Measurements from ENCODE around the gene CNNM1. TPM values are rescaled to one million over a fixed set of nuclear protein-coding genes. Genes with fewer than 3 reads are reported as not detected.

Gene CNNM1
- total RNA-seq (2014; rRNA removed; shearing (Covaris generic)): 1.4 and 2.2 TPM in 2 replicates

DNA sequence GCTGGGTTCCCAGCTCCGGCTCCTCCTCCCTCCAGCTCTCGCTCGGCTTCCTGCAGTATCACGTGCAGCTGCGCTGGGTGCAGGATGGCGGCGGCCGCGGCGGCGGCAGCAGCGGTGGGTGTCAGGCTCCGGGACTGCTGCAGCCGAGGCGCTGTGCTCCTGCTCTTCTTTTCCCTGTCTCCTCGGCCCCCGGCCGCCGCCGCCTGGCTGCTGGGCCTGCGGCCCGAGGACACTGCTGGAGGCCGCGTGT lies at the start of gene CNNM1:
Gene CNNM1 (plus strand): TSS at position 53 of the 250 bp plus-strand sequence. CDS start 32 bp downstream, at position 85.
- peak; percentile 55 for DNase-seq (ENCODE audit: low read depth)

DNA sequence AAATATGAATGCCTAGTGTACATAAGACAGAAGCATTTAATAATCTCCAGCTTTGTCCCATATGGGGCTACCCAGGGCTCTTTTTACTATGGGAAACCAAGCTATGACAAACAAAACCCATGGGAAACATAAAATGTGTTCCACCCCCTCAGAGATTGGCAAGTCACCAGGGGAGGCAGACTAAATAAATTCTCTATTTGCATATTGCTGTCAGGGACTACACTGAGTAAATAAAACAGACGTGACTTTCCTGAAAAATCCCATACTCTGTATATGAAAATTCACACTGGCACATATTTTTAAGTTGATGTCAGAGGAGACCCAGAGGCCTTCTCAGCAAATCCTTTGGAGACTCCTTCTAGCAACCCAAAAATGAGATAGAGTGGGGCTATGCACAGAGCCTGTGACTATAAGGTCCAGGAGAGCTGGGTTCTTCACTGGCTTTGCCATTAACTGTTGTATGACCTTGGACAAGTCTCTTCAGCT lies 49.5 kb upstream of the CNNM1 start:
- DNase-seq (ENCODE audit: low read depth): peak; percentile 4

DNA sequence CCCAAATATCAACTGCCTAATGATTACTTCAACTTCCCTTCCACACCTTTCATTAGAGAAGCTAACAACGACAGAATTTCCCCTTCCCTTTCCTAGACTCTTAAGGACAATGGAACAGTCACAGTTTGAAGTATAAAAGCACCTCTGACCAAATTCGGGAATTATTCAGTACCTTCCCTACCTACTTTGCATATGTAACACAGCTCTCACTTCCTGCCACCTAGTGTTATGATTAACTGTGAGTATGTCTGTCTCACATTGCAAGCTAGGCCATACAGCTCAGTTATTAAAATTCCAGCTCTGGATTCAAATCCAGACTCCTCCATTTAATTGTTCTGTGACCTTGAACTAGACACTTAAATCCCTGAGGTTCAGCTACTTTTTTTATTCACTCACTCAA lies 48.7 kb upstream of the CNNM1 start:
- no peak for DNase-seq (ENCODE audit: low read depth)

DNA sequence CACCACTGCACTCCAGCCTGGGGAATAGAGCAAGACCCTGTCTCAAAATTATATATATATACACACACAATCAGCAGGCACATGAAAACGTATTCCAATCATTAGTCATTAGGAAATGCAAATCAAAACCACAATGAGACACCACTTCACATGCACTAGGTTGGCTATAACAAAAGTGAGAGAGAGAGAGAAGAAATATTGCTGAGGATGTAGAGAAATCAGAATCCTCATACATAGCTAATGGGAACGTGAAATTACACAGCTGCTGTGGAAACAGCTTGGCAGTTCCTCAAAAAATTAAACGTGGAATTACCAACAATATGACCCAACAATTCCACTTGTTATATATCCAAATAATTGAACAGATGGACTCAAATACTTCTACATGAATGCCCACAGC lies 43.3 kb upstream of the CNNM1 start:
- DNase-seq (ENCODE audit: low read depth): peak; percentile 3

DNA sequence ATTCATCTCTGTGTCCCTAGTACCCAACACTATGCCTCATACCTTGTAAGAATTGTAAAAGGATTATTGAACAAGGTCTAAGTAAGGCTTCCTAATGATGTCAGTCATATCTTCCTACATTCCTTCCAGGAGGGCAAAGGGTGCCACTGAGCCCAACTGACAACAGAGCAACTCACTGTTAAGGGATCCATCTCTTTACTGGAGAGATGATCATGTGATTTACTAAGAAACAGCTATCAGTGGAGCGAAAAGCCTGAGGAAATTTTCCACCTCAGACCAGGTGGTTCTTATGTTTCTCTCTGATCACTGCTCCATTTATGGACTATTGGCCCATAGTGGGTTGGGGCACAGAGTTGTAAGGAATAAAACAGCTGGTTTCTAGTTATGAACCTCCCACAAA lies 38.9 kb upstream of the CNNM1 start:
- DNase-seq (ENCODE audit: low read depth): no peak

DNA sequence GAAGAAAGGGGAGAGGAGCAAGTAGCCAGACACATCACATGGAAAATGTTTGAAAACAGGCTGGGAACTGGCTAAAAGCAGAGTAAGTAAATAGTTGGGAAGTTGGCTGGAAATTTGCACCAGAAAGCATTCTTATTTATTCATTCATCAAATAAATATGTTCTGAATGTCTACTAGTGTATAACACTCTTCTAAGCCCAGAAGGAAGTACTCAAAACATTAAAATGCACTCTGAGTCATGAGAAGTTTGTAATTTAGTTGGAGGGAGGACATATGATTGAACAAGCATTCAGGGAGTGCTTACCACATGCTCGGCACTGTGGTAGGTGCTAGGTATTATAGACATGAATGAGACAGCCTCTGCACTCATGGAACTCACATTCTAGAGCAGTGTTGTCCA lies 37.0 kb upstream of the CNNM1 start:
- no peak for DNase-seq (ENCODE audit: low read depth)

DNA sequence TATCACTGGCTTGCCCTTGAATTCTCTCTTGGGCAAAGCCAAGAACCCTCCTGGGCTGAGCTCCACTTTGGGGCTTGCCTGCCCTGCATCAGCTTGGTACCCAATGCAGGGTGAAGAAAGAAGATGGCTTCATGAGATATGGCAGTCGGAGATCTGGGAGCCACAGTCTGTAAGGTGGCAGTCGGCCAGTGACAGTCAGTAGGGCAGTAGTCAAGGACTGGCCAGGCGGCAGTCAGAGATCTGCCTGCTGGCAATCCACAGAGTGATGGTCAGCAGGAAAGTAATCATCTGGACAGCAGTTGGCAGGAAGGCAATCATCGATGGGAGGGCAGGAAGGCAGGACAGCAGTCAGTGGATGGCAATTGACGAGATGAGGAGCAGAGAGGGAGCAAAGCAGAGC lies 32.6 kb upstream of the CNNM1 start:
- no peak for DNase-seq (ENCODE audit: low read depth)

DNA sequence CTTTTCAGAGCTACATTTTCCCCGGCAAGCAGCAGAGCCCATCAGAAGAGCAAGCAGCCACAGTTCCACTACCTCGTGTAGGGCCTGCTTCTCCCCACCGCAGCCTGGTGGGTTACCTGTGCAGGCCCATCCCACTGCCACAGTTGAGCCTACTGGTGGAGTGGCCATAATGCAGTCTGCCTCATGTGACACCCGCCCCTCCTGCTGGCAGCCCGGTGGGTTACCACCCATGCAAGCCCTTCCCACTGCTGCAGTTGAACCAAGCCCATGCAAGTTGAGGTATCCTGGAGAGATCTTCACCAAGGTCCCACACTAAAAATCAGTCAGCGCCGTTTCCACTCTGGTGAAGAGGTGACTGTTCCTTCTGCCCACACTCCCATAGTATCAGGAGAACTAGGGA lies 32.1 kb upstream of the CNNM1 start:
- DNase-seq (ENCODE audit: low read depth): no peak

DNA sequence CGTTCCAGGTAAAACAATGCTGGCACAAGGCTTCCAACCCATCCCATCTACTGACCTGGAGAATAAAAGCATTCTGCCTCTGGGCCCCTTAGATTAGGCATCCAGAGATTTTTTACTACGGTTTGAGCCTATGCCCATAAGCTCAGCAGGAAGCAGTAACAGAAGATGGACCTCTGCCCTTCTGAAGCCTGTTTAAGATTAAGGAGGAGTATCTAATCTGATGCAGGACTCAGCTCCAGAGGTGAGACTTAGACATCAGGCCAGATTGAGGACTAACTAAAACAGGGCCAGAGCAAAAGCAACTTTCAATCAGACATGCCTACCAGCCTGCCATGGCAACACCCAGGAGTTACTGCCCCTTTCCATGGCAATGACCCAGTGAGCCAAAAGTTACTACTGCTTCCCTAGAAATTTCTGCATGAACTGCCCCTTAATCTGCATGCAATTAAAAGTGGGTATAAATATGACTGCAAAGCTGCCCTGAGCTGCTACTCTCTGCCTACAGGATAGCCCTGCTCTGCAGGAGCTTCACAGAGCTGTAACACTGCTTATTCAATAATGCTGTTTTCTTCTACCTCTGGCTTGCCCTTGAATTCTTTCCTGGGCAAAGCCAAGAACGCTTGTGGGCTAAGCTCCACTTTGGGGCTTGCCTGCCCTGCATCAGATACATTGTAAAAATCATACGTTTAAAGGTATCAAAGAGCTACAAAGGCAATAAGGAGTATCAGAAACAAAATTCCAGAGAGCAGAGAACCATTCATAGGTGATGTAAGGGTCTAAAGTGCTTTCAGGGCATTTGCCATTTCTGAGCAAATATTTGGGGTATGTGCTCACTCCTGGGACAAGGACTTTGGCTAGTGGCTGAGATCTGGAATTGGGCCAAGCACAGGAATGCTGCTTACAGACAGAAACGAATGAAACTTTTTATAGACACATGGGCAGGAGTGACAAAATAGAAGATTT lies 25.0 kb upstream of the CNNM1 start:
- peak; percentile 7 for DNase-seq (ENCODE audit: low read depth)

DNA sequence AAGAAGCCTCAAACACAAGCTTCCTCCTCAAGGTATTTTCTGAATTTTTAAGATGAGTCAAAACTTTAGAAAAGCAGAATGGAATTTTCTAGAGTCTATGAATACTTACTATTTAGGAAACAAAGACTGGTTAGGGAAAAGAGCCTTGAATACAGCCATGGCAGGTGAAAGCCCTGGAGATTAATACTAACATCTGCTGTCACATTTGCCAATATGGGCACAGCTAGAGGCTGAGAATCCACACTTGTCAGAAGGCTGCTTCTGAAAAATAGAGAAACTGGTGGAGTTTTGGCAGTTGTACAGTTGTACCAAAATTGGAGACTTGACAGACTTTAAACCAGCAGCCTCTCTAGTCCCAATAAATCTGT lies 24.3 kb upstream of the CNNM1 start:
- no peak for DNase-seq (ENCODE audit: low read depth)

DNA sequence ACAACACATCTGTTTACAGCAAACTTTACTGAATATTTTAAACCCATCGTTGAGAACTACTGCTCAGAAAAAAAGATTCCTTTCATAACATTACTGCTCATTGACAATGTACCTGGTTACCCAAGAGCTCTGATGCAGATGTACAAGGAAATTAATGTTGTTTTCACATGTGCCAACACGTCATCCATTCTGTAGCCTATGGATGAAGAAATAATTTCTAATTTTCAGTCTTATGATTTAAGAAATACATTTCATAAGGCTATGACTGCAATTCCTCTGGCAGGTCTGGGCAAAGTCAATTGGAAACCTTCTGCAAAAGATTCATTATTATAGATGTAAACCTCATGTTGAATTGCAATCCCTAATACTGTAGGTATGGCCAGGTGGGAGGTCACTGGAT lies 16.7 kb upstream of the CNNM1 start:
- DNase-seq (ENCODE audit: low read depth): no peak

DNA sequence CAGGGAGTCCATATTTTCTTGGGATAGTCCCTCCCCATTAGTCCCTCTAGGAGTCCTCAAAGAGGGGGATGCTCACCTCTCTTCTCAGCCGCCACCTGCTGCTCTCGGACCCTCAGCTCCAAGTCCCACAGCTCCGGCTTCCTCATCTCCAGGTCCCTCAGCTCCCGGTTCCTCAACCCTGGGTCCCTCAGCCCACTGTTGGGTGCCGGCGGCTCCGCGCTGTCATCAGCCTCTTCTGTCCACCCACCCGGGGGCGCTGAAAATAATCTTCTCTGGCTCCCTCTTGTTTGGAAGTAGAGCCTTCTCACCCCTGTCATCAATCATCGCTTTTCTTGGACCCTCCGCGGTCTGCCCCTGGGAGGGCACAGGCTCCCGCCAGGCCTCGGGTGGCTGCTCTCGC lies 13.3 kb upstream of the CNNM1 start:
- no peak for DNase-seq (ENCODE audit: low read depth)

DNA sequence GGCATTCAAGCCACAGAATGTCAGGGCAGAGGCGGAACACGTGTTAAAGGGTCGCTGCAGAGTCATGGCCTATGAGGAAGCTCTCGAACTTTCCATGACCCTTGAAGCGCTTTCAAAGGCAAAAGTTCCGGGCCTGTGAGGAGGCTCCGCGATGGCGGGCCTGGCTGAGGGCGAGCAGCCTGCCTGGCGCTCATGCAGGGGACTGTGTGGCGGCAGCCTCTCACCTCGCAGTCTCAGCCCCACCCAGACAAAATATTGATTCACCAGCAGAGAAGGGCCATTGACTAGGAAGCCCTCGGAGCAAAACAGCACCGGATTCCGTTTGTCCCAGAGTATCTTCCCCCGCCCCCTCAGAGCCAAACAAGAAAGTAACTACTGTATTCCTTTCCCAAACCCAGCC lies 12.8 kb upstream of the CNNM1 start:
- DNase-seq (ENCODE audit: low read depth): no peak

DNA sequence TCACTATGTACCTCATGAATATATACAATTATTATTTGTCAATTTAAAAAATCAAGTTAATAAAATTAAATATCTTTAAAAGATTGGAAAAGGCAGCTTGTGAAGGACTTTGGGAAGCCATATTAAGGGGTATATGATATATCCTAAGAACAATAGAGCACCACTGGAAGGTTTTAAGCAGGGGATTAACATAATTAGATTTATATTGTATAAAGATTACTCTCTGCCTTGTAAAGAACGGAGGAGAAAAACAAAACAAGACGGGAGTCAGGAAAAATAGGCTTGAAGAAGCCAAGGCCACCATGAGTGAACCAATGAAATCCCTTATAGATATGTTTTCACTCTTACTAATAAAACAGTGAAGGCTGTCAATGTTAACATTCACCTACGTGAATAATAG lies 11.1 kb upstream of the CNNM1 start:
- no peak for DNase-seq (ENCODE audit: low read depth)

DNA sequence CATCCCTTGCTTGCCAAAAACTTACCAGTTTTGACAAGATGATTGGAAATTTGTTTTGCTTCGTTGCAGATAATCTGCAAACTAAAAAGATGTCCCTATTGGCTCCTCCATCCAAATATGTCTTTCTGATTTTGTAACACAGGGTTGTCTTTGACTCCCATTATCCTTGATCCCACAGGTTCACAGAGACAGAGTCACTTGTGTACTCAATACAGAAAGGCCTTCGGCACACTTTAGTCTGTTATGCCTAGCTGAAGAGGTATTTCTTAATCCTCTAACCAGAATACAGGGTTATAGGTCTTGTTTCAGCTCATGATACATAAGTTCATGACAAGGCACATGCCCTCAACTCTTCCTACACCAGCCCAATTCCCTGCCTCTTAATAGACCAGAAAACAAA lies 10.7 kb upstream of the CNNM1 start:
- no peak for DNase-seq (ENCODE audit: low read depth)

DNA sequence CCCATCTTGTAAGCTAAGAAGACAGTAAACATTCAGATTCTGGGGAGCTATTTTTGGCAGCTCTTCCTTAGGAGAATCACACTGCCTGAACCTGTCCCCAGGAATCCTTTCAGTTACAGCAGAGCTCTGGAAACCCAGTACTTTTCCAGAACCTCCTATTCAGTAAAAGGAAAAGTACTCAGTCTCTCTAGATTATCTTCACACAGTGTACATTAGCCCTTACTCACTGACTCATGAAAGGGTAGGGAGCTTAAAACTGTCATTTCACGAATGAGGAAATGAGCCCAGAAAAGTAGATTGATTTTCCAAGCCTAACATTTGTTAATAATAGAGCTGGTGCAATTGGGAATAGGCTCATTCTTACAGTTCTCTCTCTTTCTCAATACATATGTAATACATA lies 3.9 kb upstream of the CNNM1 start:
- no peak for DNase-seq (ENCODE audit: low read depth)

DNA sequence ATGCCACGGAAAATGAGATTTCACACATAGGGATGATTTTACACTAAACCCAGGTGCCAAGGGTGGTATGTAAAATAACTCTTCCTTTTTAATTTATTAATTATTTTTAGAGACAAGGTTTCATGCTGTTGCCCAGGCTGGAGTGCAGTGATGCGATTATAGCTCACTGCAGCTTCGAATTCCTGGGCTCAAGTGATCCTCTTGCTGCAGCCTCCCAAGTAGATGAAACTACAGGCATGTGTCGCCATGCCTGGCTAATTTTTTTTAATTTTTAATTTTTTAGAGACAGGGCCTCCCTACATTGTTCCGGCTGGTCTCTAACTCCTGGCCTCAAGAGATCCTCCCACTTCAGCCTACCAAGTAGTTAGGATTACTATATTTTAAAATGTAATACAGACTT lies 2.3 kb upstream of the CNNM1 start:
- no peak for DNase-seq (ENCODE audit: low read depth)

DNA sequence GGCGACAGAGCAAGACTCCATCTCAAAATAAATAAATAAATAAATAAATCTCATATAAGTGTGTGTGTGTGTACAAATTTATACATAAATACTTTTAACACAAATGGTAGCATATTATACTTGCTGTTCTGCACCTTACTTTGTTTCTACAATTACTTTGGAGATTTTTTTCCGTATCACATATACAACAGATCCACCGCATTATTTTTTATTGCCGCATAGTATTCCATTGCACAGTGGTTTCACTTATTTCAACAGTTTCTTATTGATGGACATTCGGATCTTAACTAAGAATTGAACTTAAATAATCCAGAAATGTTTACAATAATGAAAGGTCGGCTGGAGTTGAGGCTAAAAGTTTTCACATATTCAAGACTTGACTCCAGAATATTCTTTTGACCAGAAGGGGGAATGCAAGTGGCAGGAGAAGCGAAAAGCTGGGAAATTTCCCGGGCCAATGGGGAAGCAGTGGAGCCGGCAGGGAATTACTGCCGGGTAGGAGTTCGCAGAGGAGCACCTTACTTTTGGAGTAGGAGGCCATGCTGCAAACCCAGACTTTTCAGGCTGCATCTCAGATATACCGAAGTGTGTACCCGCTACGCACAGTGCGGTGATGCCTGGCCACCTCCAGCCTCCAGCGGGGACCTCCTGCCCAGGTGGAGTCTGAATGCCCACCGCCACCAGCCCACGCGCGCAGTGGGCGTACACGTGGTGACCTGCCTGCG lies 415 bp upstream of the CNNM1 start:
- peak; percentile 70 for DNase-seq (ENCODE audit: low read depth)

DNA sequence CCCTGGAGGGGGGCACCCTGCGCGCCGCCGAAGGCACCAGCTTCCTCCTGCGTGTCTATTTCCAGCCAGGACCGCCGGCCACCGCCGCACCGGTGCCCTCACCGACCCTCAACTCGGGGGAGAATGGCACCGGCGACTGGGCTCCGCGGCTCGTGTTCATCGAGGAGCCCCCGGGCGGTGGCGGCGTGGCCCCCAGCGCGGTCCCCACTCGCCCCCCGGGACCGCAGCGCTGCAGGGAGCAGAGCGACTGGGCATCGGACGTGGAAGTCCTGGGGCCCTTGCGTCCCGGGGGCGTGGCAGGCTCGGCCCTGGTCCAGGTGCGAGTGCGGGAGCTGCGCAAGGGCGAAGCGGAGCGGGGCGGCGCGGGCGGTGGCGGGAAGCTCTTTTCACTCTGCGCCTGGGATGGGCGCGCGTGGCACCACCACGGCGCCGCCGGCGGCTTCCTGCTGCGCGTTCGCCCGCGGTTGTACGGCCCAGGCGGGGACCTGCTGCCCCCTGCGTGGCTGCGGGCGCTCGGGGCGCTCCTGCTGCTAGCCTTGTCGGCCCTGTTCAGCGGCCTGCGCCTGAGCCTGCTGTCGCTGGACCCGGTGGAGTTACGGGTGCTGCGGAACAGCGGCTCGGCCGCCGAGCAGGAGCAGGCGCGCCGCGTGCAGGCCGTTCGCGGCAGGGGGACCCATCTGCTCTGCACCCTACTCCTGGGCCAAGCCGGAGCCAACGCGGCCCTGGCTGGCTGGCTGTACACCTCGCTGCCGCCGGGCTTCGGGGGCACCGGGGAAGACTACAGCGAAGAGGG lies 594 bp downstream of the CNNM1 start:
- DNase-seq (ENCODE audit: low read depth): no peak

DNA sequence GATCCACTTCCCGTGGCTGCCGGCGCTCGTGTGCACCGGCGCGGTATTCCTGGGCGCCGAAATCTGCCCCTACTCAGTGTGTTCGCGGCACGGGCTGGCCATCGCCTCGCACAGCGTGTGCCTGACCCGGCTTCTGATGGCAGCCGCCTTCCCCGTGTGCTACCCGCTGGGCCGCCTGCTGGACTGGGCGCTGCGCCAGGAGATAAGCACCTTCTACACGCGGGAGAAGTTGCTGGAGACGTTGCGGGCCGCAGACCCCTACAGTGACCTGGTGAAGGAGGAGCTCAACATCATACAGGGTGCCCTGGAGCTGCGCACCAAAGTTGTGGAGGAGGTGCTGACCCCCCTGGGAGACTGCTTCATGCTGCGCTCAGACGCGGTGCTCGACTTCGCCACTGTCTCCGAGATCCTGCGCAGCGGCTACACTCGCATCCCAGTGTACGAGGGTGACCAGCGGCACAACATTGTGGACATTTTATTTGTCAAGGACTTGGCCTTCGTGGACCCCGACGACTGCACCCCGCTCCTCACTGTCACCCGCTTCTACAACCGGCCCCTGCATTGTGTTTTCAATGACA lies 1.3 kb downstream of the CNNM1 start:
- DNase-seq (ENCODE audit: low read depth): no peak

DNA sequence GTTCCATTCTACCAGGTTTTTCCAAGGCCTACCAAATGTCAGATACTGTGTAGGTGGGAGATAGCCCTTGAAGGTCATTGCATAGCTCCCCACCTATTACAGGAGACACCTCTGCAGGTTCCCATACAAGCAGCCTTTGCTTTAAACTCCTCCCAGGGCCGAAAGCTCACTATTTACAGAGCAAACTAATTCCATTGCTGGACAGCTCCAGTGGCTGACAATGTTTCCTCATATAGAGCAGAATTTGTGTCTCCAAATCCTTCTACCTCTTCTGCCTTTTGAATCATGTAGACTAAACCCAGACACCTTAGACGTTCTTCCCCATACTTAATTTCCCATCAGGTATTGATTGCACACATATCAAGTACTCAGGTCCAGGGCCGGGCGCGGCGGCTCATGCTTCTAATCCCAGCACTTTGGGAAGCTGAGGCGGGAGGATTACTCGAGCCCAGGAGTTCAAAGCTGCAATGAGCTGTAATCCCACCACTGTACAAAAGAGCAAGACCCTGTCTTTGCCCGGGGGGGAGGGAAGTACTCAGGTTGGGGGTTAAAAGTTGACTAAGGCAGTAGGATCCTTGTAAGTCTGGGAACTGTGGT lies 2.1 kb downstream of the CNNM1 start:
- DNase-seq (ENCODE audit: low read depth): no peak
